HG03025 (cell line): ENCODE measurements around the gene KCNIP3.
"Not testable (repeated sequence)": the region's sequence is repeated elsewhere in the genome, so short reads cannot be mapped to it uniquely, and the experiment has no call there.

Experiments
- ATAC-seq: cut with Tn5 transposase; IDR thresholded peaks from one replicate; pipeline ENCODE4 v1.9.1; 2021; ENCODE audit warnings: mild to moderate bottlenecking, moderate library complexity; ENCODE audit not compliant: unreplicated experiment, low FRiP score

The KCNIP3 gene

DNA sequence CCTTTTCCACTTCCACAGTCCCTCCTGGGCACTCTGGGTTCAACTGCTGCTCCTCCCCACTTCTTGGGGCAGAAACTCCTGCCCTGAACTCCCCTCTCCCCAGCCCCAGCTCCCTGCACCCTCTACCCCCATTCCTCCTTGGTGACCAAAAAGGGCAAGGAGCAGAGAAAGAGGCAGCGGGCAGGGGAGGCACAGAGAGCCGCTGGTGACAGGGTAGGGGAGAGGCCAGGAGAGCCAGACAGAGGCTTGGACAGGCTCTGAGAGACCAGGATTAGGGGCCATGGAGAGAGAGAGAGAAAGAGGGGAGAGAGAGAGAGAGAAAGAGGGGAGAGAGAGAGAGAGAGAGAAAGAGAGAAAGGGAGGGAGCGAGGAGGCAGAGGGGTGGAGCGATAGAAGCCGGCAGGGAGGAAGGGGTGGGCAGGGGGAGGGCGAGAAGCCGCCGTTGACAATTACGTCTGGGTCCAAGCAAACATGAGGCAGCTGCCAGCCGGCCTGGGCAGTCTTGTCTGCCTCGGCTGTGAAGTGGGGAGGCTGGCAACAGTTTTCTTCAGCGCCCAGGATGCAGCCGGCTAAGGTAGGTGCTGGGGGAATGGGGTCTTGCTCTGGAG, at the start of gene KCNIP3:
KCNIP3 (plus strand) TSS at position 468 of the 608 bp plus-strand sequence; CDS start at position 560, 92 bp downstream.
- ATAC-seq = no peak

DNA sequence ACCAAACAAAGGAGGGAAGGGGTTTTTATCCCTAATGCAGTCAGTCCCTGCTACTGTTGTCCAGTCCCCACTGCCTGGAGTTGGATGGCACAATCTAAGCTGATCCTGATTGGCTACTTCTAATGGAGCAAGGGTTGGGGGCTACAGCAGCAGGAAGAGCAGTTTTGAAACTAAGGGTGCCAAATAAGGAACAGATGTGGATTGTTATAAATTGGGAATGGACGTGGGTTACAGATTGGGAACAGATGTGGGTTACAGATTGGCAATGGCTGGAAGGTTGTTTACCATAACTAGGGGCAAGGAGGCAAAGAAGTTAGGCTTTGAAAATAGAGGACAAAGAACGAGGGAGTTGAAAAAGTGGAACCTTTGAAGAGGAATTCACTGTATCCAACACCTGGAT, 38.9 kb upstream of the KCNIP3 start:
- ATAC-seq = no peak

DNA sequence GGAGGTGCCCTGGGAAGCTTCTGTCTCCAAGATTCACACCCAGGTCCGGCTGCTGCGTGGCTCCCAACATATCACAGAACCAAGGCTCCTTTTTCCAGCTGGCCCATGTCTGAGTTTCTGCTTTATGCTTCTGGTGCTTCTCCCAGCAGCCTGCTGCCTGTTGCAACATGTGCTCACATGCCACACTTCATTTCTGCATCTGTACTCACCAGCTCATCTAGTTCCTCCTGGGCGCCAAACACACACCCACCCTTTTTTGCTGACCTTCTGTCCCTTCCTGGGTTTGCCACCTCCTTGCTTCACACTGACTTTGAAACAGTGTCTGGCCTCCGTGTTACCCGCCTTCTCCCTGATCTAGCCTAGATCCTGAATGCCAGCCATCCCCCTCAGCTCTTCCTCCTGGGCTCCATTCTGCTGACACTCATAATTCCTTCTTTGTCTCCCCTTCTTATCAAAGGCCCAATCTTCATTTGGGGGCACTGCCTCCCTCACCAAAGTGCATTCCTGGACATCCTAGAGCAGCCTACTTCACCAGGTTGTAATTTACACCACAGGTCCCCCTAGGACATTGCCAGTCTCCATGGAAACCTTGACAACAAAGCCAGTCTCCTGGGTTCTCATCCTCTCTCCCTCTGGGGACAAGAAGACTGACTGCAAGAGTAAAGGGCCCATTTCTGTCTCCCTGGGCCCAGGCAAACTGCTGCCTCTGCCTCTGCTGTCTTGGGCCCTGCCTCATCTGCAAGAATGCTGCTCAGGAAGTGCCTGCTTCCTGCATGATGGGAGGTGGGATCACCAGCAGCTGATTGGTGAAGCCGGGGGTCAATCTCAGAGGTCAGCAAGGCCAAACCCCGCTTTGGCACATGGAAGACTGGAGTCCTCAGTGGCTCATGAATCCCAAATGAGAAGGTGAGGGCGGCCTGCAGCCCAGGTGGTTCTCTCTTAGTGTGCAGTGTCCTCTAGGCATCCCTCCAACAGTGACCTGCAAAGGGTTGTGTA, 36.8 kb upstream of the KCNIP3 start:
- no peak for ATAC-seq

DNA sequence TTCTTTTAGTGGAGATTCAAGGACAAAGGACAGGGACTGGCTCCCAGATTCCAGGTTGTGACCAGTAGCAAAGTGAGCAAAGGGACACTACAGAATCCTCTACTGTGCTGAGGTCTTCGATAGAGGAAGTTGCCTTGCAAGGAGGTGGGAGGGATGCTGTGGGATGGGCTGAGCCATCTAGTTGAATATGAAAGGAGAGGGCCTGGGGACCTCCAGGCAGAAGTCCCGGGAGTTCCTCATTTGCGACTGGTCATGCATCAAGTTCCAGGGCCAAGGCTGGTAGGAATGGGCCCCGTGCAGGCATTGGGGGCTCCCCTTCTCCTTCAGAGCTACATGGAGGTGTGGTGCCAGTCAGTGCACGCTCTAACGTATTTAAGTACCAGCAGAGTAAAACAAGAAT, 35.5 kb upstream of the KCNIP3 start:
- no peak for ATAC-seq

DNA sequence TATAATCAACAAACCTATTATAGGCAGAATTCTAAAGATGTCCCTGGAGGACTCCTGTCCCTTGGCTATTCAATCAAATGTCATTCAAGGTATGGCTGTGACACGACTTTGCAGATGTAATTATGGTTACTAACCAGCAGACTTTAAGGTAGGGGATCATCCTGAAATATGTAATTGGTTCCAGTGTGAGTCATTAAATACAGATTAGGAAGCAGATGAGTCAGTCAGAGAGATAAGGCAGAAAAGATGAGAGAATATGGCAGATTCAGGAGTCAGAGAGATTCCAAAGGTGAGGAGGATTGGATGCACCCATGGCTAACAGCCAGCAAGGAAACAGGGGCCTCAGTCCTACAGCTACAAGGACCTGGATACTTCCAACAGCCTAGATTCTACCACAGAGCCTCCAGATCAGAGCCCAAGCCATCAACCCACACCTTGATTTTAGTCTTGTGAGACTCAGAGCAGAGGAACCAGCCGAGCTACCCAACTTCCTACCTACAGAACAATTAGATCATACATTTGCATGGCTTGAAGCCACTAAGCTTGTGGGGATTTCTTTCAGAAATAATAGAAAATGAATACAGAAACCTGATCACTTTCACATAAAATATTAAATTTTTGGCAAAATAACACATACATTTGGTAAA, 34.1 kb upstream of the KCNIP3 start:
- no peak for ATAC-seq

DNA sequence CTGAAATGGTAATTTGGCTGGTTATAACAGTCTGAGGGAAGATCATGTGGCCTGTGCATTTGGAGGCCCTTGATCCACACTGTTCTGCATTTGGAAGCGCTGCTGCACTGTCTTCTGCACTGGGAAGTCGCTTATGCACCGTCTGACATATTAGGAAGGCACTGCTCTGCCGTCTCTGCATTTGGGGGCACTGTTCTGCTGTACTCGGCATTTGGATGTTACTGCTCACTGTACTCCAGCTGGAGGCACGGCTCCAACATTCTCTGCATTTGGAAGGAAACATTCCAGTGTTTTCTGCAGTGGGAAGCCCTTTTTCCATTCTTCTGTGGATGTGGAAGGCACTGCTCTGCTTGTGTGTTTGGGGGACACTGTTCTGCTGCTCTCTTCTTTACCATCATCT, 32.5 kb upstream of the KCNIP3 start:
- no peak for ATAC-seq

DNA sequence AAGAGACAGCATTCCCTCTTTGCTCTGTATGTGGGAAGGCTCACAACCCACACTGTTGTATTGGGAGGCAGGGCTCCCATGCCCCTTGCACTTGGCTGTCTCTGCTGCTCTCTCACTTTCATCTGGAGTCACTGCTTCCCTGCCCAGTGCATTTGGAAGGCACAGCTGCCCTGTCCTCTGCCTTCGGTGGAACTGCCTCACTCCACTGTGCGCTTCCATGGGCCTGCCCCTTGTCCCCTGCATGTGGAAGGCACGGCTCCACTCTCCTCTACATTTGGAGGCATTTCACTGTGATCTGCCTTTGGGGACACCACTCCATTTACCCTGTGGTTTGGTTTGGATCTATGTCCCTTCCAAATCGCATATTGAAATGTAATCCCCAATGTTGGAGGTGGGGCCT, 32.0 kb upstream of the KCNIP3 start:
- no peak for ATAC-seq

DNA sequence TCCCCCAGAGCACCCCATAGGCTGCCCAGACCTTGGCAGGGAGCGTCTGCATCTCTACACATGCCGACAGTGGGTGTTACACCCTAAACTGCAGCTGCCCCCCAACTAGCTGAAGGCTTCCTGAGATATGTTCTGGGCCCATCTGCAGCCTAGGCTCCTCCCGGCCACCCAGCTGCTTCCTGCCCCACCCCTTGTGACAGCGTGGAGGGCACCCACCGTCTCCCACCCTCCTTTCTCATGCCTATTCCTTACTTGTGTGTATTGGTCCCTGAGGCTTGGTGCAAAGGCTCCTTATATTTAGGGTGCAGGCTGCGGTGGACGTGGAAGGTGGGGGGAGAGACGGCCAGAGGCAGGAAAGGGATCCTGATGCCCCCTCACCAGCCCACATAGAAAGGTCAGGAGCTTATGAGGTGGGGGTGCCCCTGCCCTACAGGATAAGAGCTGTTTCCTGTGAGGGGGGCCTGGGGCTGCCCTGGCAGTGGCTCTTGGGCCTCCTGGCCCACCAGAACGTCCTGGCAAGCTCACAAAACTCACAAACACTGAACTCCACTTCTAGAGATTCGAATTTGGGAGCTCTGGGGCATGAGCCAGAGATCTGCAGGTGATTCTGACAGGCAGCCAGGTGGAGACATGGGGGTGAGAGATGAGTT, 30.2 kb upstream of the KCNIP3 start:
- no peak for ATAC-seq

DNA sequence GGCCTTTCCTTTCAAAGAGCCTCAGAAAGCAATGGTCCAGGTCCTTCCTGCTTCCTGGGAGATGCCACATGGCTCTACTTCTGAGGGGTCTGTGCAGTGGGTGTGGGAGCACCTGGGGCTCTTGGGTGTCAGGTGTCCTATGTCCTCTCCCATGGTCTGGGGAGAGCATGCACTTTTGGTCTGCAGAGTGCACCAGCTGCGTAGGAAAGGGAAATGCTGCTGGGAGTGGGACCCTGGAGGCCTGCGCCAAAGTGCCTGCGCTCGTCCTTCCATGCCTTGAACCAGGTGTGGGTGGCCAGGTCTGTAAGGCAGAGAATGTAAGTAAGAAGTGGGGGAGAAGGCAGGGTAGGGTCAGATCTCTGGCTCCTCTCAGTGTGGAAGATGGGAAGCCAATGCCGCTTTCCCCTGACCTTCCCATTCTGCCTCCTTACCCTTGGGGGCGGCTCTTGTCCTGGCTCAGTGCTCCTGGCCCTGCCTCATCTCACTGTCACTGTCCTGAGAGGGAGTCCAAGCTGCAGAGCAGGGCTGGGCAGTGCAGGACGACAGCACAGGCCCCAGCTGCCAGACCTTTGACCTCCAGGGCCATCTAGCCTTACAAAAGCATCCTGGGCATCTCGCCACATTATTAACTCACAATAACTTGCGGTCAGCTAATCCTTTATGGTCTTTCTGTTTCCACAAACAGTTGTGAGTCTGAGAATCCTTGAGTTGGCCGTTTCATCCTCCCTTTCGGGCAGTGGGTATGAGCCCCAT, 29.5 kb upstream of the KCNIP3 start:
- no peak for ATAC-seq

DNA sequence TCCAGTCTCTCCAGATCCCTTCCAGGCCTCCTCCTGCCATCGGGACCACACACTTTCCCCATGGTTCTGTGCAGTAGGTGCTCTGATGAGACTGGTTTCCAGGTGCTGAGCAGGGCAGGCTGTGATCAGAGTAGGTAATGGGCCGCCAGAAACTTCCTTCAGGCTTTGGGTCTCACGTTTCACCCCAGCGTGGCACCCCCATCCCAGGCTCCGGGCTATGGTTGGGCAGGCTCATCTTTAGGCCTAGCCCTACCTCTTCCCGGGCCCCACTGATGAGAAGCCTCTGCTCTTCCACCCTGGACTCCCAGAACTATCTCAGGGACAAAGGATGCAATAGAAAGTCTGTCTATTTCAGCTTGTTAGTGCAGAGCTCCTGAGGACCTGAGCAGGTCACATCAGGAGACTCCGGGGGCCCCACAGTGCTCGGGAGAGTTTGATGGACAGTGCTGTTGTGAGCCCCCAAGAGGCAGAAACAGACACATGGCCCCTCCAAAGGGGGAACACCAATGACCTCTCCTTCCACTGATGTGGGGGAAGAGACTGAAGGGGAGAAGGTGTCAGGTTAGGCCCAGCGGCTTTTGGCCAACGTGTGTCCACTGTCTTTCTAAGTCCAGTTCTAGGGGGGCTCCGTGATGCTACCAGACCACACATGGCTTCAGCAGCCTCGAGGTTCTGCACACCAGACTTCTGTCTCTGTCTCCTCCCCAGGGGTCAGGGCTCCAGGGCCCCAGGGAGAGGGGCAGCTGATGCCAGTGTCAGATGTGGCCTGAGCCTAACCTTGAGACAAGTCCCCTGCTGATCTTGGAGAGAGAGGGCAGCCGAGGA, 28.7 kb upstream of the KCNIP3 start:
- ATAC-seq = no peak

DNA sequence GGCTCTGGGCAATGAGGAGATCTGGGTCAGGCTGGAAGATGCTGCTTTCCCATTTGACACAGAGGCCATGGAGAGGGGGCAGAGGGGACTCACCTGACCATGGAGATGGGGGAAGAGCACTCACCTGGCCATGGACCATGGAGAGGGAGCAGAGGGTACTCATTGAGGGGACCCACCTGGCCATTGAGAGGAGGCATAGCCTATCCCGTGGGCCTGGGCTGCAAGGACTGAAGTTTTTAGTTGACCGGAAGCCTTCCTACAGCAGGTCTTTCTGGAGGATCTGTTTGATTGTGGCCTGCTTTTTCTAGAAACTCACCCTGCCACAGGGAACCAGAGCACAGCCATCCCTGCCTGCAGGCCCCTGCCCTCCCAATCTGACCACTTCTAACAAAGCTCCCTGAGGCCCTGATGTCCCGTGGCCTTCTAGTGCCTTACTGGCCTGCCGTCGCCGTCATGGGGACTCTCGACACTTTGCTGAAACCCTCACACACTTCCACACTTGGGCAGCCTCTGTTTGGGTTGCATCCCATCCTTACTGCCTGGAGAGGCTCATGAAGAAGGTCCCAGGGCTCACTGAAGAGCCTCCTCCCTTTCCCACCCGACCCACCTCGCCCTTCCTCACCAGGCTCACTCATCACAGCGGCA, 28.0 kb upstream of the KCNIP3 start:
- ATAC-seq = no peak

DNA sequence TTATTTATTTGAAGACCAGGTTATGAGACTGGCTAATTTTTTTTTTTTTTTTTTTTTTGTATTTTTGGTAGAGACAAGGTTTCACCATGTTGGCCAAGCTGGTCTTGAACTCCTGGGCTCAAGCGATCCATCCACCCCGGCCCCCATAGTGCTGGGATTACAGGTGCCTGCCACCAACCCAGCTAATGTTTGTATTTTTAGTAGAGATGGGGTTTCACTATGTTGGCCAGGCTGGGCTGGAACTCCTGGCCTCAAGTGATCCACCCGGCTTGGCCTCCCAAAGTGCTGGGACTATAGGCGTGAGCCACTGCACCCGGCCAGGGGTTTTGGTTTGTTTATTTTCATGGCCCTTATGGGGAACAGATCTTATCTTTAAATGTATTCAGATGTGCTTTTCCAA, 27.4 kb upstream of the KCNIP3 start:
- not testable (repeated sequence) for ATAC-seq

DNA sequence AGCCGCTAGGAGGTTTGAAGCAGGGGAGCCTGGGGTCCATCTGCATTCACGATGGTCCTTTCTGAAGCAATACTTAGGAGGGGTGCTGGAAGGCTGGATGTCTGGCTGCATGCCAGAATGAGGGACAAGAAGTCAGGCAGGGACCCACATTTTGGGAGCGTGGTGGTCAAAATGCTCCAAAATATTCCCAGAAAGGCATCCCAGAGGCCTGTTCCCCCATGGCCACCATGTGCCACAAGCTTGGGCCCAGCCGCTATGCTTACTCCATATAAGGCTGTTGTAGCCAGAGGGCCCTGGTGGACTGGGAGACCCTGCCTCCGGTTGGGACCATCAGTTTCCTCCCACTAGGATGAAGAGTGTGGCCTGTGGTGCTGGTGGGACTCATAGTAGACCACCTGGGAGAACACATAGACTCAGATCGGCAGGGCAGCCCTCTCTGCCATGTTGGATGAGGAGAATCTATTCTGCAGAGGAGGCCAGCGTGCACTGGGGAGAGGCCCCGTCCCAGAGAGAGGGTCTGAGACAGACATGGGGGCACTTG, 26.5 kb upstream of the KCNIP3 start:
- no peak for ATAC-seq

DNA sequence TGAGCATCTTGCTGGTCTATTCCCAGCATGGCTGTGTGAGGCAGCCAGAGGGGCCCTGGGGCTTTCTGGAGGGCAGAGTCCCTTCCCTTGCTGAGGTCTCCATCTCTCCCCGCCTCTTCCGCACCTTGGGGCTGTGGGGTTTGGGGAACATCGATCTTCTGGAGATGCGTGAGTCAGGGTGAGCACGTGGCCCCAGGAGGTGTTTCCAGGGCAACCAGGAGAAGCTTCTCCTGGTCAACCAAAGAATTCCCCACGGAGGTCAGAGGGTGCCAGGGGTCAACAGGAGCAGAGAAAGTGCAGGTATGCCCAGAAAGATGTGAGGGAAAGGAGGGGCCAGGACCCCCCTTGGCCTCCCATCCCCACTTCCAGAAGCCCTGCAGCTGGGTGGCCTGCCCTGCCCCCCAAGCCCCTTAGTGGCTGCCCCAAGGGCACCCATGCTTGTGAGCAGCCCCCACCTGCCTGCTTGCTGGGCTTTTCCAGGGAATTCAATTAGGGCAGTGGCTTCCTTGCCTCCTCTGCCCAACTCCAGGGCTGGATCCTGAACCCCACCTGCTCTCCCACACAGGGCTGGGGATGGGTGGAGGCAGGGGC, 25.7 kb upstream of the KCNIP3 start:
- no peak for ATAC-seq

DNA sequence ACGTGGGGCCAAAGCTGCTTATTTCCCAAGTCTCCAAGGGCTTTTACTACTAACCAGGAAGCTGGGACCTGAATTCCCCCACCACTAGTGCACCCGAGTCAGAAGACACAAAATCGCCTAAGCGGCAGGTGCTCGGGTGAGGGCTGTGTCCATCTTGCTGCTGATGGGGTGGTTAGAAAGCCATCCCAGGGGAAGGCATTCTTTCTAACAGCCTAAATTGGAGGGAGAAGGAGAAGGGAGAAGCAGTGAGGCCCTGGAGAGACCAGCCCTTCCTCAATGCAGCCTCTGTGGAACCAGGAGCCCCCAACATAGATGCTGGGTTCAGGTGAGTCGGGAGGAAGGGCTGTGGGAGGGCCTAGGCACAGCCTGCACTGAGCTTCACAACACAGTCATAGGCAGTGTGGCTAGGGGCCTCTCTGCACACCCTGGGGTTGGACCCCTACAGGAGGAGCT, 24.8 kb upstream of the KCNIP3 start:
- ATAC-seq = no peak

DNA sequence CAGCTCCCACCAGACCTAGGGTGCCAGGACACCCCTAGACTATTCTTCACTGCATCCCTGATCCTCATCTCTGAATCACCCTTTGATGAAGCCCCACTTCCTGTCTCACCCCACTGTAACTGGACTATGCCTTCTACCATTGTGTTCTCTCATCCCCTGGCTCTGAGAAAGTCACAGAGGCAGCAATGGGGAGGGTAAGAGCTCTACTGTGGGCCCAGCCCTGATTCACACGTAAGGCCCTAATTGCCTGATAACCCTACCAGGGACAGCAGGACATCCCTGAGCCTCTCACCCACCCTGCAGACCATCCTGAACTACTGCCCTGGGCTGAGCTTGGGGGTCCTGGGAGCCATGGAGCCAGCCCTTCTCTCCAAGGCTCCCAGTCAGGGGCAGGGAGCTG, 24.4 kb upstream of the KCNIP3 start:
- no peak for ATAC-seq

DNA sequence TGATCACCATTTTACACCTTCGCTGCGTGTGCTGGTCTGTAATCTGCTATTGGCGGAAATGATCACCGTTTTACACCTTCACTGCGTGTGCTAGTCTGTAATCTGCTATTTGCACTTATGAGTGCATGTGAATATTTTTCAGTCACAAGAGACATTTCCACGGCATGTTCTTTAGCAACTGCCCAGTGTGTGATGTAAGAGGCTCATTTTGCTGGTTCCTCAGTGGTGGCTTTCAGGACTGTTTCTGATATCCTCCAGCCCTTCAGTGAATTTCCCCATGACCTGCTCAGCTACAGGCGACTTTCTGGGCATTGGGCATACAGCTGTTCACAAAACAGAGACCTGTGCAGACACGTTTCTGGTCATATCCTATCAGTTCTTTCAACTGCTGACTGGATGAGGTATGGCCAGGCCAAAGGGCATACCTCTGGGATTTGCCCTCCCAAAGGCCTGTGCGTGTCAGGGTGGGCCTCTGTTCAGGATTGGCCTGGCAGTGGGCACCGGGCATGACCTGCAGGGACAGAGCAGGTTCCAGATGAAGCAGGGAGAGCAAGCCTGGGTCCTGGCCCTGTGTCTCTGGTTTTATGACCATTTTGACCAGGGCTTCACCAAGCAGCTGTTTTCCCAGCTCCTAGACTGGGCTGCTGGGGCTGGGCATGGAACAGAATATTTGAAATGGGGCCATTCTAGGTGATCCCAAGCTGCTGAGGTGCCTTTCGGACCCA, 23.4 kb upstream of the KCNIP3 start:
- no peak for ATAC-seq
